ENCODE measurements around the gene CTIF. TPM values are rescaled to one million over a fixed set of nuclear protein-coding genes. Genes with fewer than 3 reads are reported as not detected.

Gene CTIF
- total and polyA plus RNA-seq, 4 donors, result 10.6 to 26.7 (median 12.3) TPM

GRCh38 chr18:48852292-48852691 is 313.5 kb downstream of the CTIF start:
- TF ChIP-seq FOXA1 (IDR thresholded peaks at IDR 0.05), result no peak
- TF ChIP-seq ZBTB33 (IDR thresholded peaks at IDR 0.05), result no peak
- Histone ChIP-seq H3K9me3 (ENCODE audit: control insufficient read depth in 4 of 4, low read length in 3 of 4) (no peaks in the 10 kb centered on the region), H3K36me3 (ENCODE audit: control insufficient read depth in 4 of 4, insufficient read depth in 3 of 4, low read depth in 1 of 4, low read length in 3 of 4) (peaks cover 0 to 2% (median 0%) of the 10 kb centered on the region in 4 donors), H3K4me1 (ENCODE audit: control insufficient read depth in 4 of 4, insufficient read depth in 4 of 4, low read length in 3 of 4) (no peaks in the 10 kb centered on the region), H3K9ac (ENCODE audit: low read depth in 1 of 2, low read length in 2 of 2) (no peak overlapping the region), H3K4me3 (ENCODE audit: low read depth in 1 of 3, low read length in 3 of 3) (no peak overlapping the region), H3K27ac (ENCODE audit: low read depth in 1 of 2, low read length in 2 of 2) (no peak overlapping the region), H3K27me3 (ENCODE audit: control insufficient read depth in 4 of 4, insufficient read depth in 4 of 4, low read length in 3 of 4) (no peaks in the 10 kb centered on the region)
- DNase-seq (ENCODE audit: low spot score), result no peak
- WGBS, result 97% methylated on average over 6 of the region's 6 CpGs

GRCh38 chr18:48852794-48853193 is 314.0 kb downstream of the CTIF start:
- H3K36me3 ChIP-seq (ENCODE audit: control insufficient read depth in 4 of 4, insufficient read depth in 3 of 4, low read depth in 1 of 4, low read length in 3 of 4), result peaks cover 0 to 5% (median 0%) of the 10 kb centered on the region in 4 donors
- WGBS, result 96% methylated on average over 6 of the region's 6 CpGs
- H3K4me1 ChIP-seq (ENCODE audit: control insufficient read depth in 4 of 4, insufficient read depth in 4 of 4, low read length in 3 of 4), result no peaks in the 10 kb centered on the region

More at GRCh38 chr18:48852794-48853193, 314.0 kb downstream of the CTIF start:
- Histone ChIP-seq H3K27ac (ENCODE audit: low read depth in 1 of 2, low read length in 2 of 2) (no peak overlapping the region), H3K9ac (ENCODE audit: low read depth in 1 of 2, low read length in 2 of 2) (no peak overlapping the region), H3K9me3 (ENCODE audit: control insufficient read depth in 4 of 4, low read length in 3 of 4) (no peaks in the 10 kb centered on the region), H3K4me3 (ENCODE audit: low read depth in 1 of 3, low read length in 3 of 3) (no peak overlapping the region), H3K27me3 (ENCODE audit: control insufficient read depth in 4 of 4, insufficient read depth in 4 of 4, low read length in 3 of 4) (no peaks in the 10 kb centered on the region)
- DNase-seq (ENCODE audit: low spot score), result no peak
- TF ChIP-seq RXRA (IDR thresholded peaks at IDR 0.05) (no peak), FOXA1 (IDR thresholded peaks at IDR 0.05) (no peak), TAF1 (conservative IDR thresholded peaks at IDR 0.05) (no peak), CTCF (IDR thresholded peaks at IDR 0.05; ENCODE audit: low read depth, low read length, missing input control) (no peak), ZBTB33 (IDR thresholded peaks at IDR 0.05) (no peak), EGR1 (IDR thresholded peaks at IDR 0.05; ENCODE audit: low read depth in 2 of 2) (no peak), JUND (IDR thresholded peaks at IDR 0.05) (no peak), RAD21 (IDR thresholded peaks at IDR 0.05) (no peak), FOXA2 (IDR thresholded peaks at IDR 0.05) (no peak), SP1 (IDR thresholded peaks at IDR 0.05) (no peak), GABPA (IDR thresholded peaks at IDR 0.05 in 1 of 2, conservative IDR thresholded peaks at IDR 0.05 in 1 of 2) (no peak), NR2F2 (IDR thresholded peaks at IDR 0.05) (no peak), YY1 (IDR thresholded peaks at IDR 0.05) (no peak)
- TF ChIP-seq, protein P1, sequence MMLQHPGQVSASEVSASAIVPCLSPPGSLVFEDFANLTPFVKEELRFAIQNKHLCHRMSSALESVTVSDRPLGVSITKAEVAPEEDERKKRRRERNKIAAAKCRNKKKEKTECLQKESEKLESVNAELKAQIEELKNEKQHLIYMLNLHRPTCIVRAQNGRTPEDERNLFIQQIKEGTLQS (IDR thresholded peaks at IDR 0.05), result no peak

Measured in liver (tissue), 9 donors.